Activated CD8-positive, alpha-beta memory T cell treated with anti-CD3 and anti-CD28 coated beads, Interleukin-2, amount 50 U/mL, for 24 hours (primary cell): ENCODE results near the gene INPP5D.
"Not testable (repeated sequence)": the region's sequence is repeated elsewhere in the genome, so short reads cannot be mapped to it uniquely, and the experiment has no call there.

Source experiments
- DNase-seq: peaks from one replicate; pipeline ENCODE4 v3.0.0-alpha.2; 2020; ENCODE audit errors: extremely low read depth

The INPP5D gene

GRCh38 chr2:233059797-233060500, at the start of gene INPP5D:
INPP5D (plus strand) TSS chr2:233060342; CDS start chr2:233060479, 137 bp downstream.
- DNase-seq = no peak

GRCh38 chr2:233010569-233011267, 49.4 kb upstream of the INPP5D start:
- no peak for DNase-seq

GRCh38 chr2:233011268-233011650, 48.9 kb upstream of the INPP5D start:
- DNase-seq = no peak

- DNase-seq = no peak
These were observed 48.4 kb upstream of the INPP5D start for GRCh38 chr2:233011702-233012131.

- DNase-seq = no peak
These were observed 47.7 kb upstream of the INPP5D start for GRCh38 chr2:233012301-233012971.

GRCh38 chr2:233013027-233013461, 47.1 kb upstream of the INPP5D start, which contains the start of gene NGEF:
NGEF (minus strand) TSS chr2:233013256; CDS start chr2:232974890, 38,366 bp downstream.
- DNase-seq = no peak

- DNase-seq = no peak
These were observed 46.5 kb upstream of the INPP5D start for GRCh38 chr2:233013650-233014049.

- no peak for DNase-seq
These were observed 45.0 kb upstream of the INPP5D start for GRCh38 chr2:233015019-233015645.

GRCh38 chr2:233017947-233018346, 42.2 kb upstream of the INPP5D start:
- DNase-seq = no peak

GRCh38 chr2:233019610-233020009, 40.5 kb upstream of the INPP5D start:
- not testable (repeated sequence) for DNase-seq

- DNase-seq = no peak
These were observed 39.7 kb upstream of the INPP5D start for GRCh38 chr2:233020454-233020853.

GRCh38 chr2:233021771-233022170, 38.4 kb upstream of the INPP5D start:
- DNase-seq = no peak

- DNase-seq = no peak
These were observed 37.6 kb upstream of the INPP5D start for GRCh38 chr2:233022561-233022960.

- no peak for DNase-seq
These were observed 37.0 kb upstream of the INPP5D start for GRCh38 chr2:233023007-233023760.

- DNase-seq = no peak
These were observed 36.3 kb upstream of the INPP5D start for GRCh38 chr2:233023761-233024410.

- no peak for DNase-seq
These were observed 34.4 kb upstream of the INPP5D start for GRCh38 chr2:233025706-233026105.

- no peak for DNase-seq
These were observed 33.8 kb upstream of the INPP5D start for GRCh38 chr2:233026198-233026813.

- DNase-seq = no peak
These were observed 30.8 kb upstream of the INPP5D start for GRCh38 chr2:233029321-233029720.

GRCh38 chr2:233031556-233032500, 28.3 kb upstream of the INPP5D start:
- DNase-seq = no peak
